GM21360 (cell line): ENCODE measurements around the gene THRB.

Source experiments
- ATAC-seq: cut with Tn5 transposase; IDR thresholded peaks from one replicate; pipeline ENCODE4 v1.9.1; 2021; ENCODE audit warnings: mild to moderate bottlenecking, moderate library complexity; ENCODE audit not compliant: unreplicated experiment

The THRB gene

DNA sequence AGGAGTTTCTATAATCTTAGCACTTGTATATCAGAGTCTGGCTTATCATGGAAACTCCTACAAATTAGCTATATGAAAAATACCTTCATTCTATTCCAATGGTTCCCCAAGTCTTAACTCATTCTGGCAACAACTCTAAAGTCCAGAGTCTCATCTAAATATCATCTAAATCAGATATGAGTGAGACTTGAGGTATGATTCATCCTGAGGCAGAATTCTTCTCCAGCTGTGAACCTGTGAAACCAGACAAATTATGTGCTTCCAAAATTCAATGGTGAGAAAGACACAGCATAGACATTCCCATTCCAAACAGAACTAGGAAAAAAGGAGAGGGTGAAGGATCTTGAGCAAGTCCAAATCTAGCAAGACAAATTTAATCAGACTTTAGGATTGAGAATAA is 138.8 kb downstream of the THRB start:
- no peak for ATAC-seq

DNA sequence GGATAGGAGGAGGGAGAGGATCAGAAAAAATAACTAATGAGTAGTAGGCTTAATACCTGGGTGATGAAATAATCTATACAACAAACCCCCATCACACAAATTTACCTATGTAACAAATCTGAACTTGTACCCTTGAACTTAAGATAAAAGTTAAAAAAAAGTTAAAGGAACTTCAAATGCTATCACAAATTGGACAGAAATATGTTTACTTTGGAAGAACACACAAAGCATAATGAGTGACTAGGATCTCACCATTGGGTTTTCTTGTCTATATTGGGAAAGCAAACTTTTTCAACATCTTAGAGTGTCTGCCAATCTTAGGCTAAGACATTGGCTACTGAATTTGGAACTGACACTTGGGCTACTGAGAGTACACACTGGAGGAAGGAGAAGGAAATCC is 140.4 kb downstream of the THRB start:
- ATAC-seq: no peak

DNA sequence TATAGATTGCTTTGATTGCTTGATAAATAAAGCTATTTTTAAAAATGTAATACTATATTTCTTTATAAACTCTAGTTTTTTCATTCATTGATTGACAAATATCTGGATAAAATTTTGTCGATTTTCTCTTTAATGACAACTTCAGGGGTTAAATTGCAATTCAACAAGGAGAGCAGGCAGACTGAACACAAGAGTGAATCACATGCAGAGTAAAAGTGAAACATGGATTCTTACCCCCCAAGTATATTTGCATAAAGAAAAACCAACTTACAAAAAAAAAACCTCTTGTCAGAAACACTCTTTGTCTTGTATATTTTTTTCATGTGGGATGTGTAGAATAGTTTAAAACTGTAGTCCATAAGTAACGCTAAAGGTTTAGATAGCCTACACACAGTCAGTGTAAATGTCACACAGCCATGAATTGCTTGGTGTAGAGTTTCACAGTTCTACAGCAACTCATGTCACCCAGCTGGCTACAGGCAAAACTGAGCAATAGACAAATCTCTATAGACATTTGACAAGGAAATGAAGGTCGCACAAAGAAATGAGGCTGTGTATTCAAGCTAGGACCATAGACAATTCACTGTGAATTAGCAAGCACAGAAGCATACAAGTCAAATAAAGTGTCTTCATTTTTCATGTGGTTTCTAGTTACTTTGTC is 141.6 kb downstream of the THRB start:
- no peak for ATAC-seq

DNA sequence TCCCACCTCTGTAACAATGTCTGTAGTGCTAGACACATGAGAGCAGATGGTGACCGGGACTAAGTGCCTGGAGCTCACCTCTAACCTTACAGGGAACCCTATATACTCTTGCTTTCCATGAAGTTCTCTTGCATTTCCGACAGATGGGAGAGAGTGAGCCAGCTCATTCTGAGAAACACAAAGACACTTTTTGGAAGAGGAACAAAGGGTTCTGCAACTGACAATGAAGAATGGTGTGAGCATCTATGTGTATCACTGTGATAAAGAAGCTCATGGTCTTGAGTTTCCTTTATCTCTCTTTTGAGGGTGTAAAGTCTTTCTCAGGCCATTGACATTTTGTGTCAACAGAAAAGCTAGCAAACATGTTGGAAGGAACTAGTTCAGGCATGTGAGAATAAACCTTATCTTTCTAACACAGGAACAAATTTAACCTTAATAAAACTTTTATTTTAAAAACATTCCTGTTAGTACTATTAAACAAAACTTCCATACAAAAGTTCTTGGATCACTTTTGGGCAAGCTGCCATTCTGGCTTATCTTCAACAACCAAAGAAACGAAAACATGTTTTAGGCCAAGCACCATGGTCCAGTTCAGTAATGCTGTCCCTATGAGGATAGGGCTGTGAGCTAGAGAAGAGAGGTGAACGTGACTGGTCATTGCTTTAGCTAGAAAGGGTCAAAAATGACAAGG is 142.7 kb downstream of the THRB start:
- ATAC-seq: no peak

DNA sequence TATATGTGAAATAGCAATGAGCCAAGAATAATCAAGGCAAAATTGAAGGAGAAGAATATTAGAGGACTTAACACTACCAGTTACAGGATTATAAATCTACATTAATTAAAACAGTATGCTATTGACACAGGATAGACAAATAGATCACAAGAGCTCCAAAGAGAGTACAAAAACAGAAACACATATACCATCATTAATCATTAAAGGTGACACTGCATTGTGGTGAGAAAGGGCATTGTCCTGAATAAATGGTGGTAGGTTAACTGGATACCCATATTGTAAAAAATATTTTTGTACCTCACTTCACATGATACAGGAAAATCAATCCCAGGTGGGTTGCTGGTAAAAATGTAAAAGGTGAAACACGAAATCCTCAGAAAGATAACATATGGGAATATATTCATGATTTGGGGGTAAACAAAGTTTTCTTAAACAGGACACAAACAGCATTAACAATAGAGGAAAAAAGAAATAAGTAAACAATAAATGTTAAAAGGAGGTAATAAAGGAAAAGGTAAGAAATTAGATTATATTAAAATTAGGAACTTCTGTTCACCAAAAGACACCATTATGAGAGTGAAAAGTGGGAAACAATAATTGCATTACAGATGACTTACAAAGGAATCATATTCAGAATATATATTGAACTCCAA is 145.2 kb downstream of the THRB start:
- ATAC-seq: no peak

DNA sequence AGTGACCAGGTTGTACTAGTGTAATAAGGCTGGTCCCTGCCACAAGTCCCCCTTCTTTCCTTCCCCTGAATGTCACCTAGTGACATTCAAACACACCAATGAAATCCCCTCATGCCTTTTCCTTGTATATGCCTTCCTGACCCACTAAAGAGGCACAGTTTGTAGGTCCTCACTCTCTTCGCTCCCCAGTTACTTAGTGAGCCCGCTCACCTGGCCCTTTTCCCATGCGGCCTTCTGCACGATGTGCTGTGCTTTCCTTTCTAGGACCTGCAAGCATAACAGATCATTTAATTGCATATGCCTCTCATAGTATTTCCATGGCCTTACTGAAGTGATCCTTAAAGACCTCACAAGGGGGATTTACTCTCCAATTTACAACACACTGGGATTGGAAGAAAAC is 146.3 kb downstream of the THRB start:
- ATAC-seq: no peak

DNA sequence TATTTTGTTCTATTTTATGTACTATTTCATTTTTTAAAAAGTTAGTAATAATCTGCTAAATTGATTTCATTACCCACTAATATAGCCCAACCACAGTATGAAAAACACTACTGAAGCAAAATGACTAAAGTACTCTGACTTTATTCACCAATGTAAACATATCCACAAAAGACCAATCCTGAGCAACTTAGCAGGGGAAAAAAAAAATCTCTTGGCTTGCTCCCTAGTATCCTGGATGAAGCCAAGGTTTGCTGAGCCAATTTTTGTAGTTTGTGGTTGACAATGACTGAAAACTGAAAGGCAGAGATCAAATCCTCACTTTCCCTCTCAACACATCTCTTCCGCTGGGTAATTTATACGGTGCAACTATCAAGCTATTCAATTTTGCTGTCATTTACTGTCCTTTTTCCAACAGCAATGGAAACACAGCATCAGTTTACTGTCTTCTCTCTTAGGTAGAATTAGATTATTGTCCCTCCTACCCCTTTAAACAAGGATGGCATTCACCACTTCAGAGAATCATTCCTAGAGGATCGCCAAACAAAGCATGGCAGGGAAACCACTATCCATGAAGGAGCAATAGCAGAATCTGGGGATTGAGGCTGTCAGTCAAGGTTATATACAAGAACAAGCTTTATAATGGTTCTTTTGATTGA is 149.7 kb downstream of the THRB start:
- no peak for ATAC-seq

DNA sequence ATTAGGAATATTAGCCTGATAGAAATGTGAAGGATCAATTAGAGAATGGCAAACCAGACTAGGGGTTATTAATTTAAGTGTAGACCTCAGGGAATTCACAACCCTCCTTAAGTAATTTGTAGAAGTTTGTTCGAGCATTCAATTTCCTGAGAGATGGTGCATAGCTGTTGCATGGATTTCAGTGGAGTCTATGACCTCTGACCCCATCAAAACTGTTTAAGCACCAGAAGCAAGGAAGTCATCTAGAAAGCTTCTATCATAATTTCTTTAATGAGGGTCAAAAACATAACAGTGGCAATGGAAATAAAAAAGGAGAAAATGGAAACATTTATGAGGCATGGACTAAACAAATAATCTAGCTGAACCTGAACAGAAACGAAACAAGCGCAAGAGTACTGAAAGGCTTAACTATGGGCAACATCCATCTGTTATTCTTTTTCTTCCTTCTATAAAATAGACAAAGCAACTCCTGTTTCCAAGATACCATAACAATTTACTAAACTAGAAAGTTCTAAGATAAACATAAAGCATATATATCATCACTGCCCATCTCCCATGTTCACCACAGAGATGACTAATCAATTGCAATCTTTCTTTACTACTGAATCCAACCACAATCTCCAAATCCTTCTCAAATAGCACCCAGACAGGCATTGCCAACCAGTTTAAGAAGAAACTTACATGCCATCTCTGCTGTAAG is 151.4 kb downstream of the THRB start:
- ATAC-seq: no peak

DNA sequence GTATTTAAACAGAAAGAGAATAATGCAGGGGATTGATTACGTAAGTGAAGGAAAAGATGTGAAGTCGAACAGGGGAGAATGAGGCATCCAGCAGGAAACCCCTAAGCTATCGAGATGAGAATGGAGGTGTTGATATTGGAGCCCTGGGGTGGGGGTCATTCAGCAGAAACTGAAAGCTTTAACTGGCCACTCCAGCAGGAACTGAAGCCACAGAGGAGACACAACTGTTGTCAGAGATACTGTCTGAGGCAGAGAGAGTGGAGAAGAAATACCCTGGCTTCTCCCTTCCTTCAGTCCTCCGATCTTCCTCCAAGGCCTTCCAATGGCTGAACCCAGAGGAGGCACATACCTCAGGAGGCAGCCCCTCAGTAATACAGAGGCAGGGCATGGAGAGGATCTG is 152.4 kb downstream of the THRB start:
- no peak for ATAC-seq

DNA sequence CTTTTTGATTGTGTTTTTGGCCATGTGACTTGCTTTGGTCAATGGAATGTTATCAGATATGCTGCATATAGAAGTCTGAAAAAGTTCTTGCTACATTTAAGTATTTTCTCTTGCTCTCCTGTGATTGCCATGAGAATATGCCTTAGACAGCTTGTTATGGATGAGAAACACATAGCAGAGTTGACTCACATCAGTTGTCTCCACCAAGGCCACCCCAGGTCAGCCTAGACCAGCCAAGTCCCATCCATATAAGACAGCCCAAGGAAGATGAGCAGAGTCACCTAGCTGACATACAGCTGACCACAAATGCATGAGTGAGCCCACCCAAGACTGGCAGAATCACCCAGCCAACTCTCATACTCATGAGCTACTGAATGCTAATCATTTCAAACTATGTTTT is 153.0 kb downstream of the THRB start:
- no peak for ATAC-seq

DNA sequence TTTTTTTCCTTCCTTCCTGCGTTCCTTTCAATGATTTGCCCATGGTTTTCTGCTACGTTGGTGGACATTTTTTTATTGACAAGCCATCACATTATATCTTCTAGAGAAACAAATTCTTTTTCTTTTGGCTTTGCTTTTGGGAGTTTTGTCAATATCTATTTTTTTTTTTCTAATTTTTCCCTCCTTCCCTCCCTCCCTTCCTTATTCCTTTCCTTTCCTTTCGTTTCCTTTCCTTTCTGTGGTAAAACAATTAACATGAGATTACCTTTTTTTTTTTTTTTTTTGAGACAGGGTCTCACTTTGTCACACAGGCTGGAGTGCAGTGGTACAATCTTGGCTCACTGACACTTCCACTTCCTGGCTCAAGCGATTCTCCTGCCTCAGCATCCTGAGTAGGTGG is 153.7 kb downstream of the THRB start:
- ATAC-seq: no peak

DNA sequence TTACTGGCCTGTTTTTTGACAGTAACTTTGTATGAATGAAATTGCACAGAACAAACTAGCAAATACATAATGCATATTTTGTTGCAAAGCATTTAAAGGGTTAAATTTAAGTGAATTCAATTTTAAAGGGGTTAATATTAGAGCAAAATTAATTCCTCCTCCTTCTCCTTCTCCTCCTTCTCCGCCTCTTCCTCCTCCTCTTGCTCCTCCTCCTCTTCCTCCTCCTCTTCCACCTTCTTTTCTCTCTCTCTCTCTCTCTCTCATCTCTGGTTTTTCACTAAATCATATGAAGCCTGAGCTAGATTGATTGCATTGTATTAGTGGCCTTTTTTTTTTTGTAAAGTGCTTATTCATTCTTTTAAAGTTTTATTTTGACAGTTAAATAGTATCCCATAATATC is 154.5 kb downstream of the THRB start:
- no peak for ATAC-seq

DNA sequence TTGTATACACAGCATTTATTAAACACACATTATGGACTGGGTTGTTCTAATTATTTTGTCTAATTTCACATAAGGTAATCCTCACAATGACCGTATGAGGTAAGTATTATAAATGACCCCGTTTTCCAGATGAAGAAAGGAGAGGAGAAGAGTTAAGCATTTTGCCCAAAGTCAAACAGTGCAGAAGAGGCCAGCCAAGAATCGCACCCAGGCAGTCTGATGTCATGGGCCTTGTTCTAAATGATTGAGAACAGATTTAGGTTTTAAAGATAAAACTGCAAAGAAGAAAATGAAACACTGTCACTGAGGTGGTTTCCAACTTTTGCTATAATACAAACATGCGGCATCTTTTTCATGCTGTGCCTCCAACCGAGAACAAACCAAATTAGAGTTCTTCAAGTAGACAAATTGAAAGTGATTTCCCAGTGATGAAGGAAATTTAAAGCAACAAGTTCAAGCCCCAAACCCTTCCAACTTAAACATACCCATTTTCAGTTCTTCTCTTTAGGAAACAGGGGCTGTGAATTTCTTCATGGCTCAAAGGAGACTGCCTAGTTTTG is 155.3 kb downstream of the THRB start:
- no peak for ATAC-seq

DNA sequence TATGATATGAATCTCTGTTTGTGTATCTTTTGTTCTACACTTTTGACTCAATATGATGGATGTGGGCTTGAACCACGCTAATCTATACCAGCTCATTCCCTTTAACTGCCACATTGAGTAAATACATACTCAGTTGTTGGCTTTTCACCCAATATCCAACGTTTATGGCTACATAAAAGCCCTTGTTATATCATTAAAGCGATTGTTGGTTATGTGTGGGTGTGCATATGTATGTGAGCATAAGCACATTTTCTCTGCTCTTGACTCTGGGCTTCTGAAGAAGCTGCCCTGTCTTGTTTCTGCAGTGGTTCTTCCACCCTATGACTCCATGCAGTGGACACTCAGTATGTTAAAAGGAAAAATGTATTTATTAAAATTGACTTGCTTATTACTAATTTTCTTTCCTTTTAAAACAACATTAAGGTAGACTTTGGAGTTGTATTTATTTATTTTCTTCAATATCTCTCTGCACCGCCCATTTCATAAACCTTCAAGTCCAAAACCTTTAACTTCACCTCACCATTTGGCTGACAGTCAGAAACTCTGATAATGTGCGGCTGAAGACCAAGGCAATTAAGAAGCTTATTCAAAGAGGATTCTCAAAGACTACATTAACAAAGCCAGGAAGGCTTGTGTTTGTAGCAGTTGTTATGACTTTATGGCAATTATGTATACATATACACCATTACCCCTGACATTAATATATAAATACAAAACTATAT is 156.1 kb downstream of the THRB start:
- no peak for ATAC-seq

DNA sequence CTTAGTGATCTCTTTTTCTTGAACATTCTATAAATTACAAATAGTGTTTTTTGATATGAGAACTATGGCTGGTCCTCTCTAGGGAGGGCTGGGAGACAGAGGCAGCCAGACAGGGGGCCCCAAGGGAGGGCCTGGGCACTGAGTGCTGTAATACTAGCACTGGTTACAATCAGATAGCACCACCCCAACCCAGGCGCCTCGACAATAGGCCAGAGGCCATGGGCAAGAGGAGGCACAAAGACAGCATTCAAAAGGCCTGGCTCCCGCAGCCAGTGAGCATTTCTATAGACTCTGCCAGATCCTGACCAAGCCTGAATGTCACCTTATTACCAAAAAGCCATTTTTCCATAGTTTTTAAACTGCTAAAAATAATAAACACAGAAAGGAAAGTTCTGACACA is 158.5 kb downstream of the THRB start:
- no peak for ATAC-seq

DNA sequence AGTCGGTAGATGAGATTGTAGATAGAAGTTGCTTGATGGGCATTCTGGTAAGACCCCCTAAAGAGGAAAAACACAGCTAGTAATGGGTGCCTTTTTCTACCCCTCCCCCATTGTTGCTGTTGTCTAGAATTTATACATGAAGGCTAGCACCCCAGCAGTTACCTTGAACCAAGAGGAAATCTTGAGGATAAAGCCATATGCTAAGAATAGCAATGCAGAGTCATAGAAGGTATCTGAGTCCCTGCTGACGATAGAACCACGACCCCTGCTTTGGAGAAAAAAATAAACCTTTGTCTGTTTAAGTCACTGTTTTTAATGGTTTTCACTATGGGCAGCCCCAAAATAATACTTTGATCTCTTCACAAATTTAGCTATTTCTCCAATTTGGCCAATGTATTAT is 162.6 kb downstream of the THRB start:
- ATAC-seq: no peak

DNA sequence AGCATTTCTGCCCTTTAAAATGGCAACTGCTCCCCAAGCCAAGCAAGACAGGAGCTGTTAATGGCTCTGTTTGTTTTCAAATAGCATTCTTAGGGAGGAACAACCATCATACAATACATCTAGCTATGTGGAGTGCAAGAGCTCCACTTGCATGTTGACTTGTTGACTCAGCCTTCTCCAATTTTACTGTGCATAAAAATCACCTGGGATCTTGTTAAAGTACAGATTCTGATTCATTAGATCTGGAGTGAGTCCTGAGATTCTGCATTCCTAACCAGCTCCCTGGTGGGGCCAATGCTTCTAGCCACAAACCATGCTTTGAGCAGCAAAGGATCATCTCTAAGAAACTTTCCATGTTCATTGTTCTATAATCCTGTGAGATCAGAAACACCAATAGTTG is 171.4 kb downstream of the THRB start:
- no peak for ATAC-seq

DNA sequence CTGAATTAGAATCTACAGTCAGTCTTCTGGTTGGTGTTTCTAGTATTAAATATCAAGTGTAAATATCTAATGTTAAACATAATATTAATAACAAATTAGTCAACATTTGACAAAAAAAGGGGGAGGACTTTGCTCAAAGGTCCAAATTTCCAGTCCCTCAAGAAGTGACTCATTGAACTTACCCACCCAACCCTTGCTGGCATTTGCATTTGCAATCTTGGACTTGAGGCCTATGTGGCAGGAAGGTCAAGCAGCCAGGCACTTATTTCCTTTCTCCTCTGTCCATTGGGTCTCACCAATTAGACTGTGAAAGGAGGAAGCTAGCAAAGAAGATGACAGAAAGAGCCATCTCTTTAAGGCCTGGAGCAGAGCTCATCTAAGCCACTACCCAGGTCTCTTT is 174.0 kb downstream of the THRB start:
- ATAC-seq: no peak

DNA sequence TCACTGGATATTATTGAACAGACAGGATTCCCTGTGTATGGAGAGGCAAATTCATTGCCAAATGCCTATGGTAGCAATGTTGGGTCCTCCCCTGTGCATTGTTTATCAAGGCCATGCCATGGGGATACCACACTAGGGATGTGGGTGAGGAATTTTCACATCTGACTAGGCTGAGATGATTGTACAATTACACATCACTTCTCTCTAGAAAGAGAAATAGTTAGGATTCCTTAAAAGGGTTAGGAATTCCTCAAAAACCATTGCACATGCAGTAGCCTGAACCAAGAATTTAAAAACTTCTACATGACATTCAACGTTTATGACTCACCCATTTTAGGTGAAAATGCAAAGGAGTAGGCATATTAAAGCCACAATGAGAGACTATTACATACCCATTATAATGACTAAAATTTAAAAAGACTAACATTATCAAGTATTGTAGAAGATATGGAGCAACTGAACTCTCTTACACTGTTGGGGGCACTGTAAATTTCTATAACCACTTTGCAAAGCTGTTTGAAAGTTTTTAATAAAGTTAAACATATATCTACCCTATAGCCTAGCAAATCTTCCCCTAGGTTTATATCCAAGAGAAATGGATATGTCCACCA is 175.9 kb downstream of the THRB start:
- no peak for ATAC-seq

DNA sequence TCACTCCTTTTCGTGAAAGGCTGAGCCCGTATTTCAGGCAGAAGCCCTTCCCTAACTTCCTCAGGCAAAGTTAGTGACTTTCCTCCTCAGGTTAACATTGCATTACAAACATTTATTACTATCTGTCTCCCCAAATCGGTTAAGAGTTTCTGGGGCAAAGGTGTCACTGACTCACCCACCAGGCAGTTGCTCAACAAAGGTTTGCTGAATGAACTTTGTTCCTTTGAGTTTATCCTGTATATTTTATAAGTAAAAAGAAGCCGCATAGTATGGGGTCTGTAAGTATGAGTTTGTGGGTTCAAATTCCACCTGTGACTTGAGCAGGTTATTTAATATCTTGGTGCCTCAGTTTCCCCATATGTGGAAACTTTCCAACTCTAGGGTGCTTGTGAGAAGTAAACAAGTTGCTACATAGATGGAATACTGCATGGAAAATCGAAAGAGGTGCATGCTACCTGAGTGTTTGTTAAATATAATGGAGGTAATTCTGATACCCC is 177.7 kb downstream of the THRB start:
- no peak for ATAC-seq
